Measurements from ENCODE around the gene FARP2. TPM values are rescaled to one million over a fixed set of nuclear protein-coding genes. Genes with fewer than 3 reads are reported as not detected.
"Not testable (repeated sequence)": the region's sequence is repeated elsewhere in the genome, so short reads cannot be mapped to it uniquely, and the experiment has no call there.

The FARP2 gene
- total and polyA plus RNA-seq, 2 of the 13 experiments (the other 11 are each of a cell fraction or from before 2014, with no cell fraction given) = 28.0 to 45.4 TPM

DNA sequence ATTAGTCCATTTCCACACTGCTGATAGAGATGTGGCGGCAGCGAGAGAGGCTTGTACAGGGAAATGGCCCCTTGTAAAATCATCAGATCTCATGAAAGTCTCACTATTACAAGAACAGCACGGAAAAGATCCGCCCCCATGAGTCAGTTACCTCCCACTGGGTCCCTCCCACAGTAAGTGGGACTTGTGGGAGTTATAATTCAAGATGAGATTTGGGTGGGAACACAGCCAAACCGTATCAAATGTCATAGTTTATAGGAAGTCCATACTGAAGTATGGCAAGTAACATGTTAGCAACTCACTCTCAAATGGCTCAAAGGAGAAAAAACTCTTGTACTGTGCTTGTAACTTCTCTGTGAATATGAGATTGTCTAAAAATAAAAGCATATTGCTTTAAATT, 56.1 kb downstream of the FARP2 start (continued):
- TF ChIP-seq, protein P1, sequence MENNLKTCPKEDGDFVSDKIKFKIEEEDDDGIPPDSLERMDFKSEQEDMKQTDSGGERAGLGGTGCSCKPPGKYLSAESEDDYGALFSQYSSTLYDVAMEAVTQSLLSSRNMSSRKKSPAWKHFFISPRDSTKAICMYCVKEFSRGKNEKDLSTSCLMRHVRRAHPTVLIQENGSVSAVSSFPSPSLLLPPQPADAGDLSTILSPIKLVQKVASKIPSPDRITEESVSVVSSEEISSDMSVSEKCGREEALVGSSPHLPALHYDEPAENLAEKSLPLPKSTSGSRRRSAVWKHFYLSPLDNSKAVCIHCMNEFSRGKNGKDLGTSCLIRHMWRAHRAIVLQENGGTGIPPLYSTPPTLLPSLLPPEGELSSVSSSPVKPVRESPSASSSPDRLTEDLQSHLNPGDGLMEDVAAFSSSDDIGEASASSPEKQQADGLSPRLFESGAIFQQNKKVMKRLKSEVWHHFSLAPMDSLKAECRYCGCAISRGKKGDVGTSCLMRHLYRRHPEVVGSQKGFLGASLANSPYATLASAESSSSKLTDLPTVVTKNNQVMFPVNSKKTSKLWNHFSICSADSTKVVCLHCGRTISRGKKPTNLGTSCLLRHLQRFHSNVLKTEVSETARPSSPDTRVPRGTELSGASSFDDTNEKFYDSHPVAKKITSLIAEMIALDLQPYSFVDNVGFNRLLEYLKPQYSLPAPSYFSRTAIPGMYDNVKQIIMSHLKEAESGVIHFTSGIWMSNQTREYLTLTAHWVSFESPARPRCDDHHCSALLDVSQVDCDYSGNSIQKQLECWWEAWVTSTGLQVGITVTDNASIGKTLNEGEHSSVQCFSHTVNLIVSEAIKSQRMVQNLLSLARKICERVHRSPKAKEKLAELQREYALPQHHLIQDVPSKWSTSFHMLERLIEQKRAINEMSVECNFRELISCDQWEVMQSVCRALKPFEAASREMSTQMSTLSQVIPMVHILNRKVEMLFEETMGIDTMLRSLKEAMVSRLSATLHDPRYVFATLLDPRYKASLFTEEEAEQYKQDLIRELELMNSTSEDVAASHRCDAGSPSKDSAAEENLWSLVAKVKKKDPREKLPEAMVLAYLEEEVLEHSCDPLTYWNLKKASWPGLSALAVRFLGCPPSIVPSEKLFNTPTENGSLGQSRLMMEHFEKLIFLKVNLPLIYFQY (CRISPR knock-in tag; IDR thresholded peaks at IDR 0.05; ENCODE audit: borderline replicate concordance) = no peak
- TF ChIP-seq ZNF274 (CRISPR knock-in tag; IDR thresholded peaks at IDR 0.05) (no peak), MIXL1 (CRISPR knock-in tag; IDR thresholded peaks at IDR 0.05) (no peak), ZNF883 (CRISPR knock-in tag; IDR thresholded peaks at IDR 0.05; ENCODE audit: not compliant biosample characterization) (no peak), ZSCAN12 (CRISPR knock-in tag; IDR thresholded peaks at IDR 0.05) (no peak)
- TF ChIP-seq, protein P2, sequence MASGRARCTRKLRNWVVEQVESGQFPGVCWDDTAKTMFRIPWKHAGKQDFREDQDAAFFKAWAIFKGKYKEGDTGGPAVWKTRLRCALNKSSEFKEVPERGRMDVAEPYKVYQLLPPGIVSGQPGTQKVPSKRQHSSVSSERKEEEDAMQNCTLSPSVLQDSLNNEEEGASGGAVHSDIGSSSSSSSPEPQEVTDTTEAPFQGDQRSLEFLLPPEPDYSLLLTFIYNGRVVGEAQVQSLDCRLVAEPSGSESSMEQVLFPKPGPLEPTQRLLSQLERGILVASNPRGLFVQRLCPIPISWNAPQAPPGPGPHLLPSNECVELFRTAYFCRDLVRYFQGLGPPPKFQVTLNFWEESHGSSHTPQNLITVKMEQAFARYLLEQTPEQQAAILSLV (CRISPR knock-in tag; IDR thresholded peaks at IDR 0.05; ENCODE audit: borderline replicate concordance) = no peak

DNA sequence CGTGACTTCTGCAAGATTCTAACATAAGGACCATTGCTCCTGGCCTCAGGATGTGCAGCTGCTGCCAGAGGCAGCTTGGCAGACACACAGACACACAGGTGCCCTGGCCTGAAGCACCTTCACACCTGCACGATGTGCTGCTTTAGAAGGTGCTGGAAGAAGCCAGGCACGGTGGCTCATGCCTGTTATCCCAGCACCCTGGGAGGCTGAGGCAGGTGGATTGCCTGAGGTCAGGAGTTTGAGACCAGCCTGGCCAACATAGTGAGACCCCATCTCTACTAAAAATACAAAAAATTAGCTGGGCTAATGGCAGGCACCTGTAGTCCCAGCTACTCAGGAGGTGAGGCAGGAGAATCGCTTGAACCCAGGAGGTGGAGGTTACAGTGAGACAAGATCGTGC, 57.4 kb downstream of the FARP2 start:
- peaks cover 17 to 78% of the 10 kb centered on the region in 2 experiments for H3K36me3 ChIP-seq (replicated peaks in 1 of 2; ENCODE audit: control insufficient read depth in 1 of 2, insufficient read depth in 2 of 2, low read length in 2 of 2)
- H3K27me3 ChIP-seq (ENCODE audit: control insufficient read depth in 1 of 2, insufficient read depth in 2 of 2, low read length in 2 of 2); POLR2A ChIA-PET; H3K4me2 ChIP-seq (ENCODE audit: low read depth, low read length); BruUV-seq (replicated peaks); H4K20me1 ChIP-seq (ENCODE audit: insufficient read depth, low read length); DNase-seq (ENCODE audit: low spot score); H3K9me3 ChIP-seq (ENCODE audit: low read length); FAIRE-seq; intact Hi-C loops (cut with micrococcal nuclease; ENCODE audit: unreplicated experiment); ATAC-seq; in situ Hi-C loops (cut with HindIII; ENCODE audit: extremely low pct_ligation_motif_present, low pct_unique_long_range_greater_than_20kb); H2AFZ ChIP-seq (ENCODE audit: low read length); H3K9ac ChIP-seq (ENCODE audit: insufficient read depth, low read depth, low read length); CTCF ChIA-PET (ENCODE audit: low intra/inter-chr PET ratio, low total read pairs); H3K27ac ChIP-seq (ENCODE audit: extremely low read length, insufficient read depth, low read length); H3K4me3 ChIP-seq (replicated peaks in 1 of 3; ENCODE audit: insufficient read depth in 1 of 3, low read depth in 2 of 3, low read length in 3 of 3); H3K79me2 ChIP-seq (ENCODE audit: insufficient read depth, low read length): not testable (repeated sequence)
- TF ChIP-seq ZNF121 (CRISPR knock-in tag; IDR thresholded peaks at IDR 0.05) = peak; percentile 63
- peaks cover 38% of the 10 kb centered on the region for H3K4me1 ChIP-seq (ENCODE audit: insufficient read depth, low read length)
- over 99% methylated on average over 5 of the region's 5 CpGs for WGBS (ENCODE audit: low lambda C conversion rate)

All from HepG2 (cell line).